GM18517 (cell line): ENCODE data around the gene FOXE3.

Source experiments
- ATAC-seq: cut with Tn5 transposase; IDR thresholded peaks from one replicate; pipeline ENCODE4 v1.9.1; 2021; ENCODE audit warnings: mild to moderate bottlenecking, moderate library complexity; ENCODE audit not compliant: unreplicated experiment

Gene FOXE3

DNA sequence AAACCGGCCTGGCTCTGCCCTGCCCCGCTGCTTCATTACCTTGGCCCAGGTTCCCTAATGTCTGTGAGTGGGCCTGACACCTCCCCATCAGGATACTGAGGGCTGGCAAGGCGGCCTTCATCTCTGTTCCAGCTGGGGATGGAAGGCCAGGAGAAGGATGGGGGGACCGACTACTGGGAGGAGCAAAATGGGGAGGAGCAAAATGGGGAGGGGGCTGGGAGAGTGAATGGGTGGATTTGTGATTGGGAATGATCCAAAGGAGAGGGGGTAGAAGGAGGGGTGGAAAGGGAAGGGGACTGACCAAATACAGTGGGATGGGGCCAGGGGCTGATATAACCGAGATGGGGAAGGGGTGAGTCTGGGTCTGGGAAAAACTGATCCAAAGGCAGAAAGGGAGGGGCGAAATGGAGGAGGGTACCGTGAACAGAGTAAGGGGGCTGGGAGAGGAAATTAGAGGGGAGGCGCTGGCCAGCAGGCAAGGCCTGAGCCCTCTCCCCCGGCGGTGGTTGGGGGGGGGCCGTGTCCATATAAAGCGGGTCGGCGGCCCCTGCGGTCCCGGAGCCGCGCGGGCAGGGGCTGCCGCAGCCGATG lies at the start of gene FOXE3:
Gene FOXE3, plus strand, starts transcription at position 558 of the 591 bp plus-strand sequence. Its CDS starts 31 bp downstream, at position 589.
- no peak for ATAC-seq

DNA sequence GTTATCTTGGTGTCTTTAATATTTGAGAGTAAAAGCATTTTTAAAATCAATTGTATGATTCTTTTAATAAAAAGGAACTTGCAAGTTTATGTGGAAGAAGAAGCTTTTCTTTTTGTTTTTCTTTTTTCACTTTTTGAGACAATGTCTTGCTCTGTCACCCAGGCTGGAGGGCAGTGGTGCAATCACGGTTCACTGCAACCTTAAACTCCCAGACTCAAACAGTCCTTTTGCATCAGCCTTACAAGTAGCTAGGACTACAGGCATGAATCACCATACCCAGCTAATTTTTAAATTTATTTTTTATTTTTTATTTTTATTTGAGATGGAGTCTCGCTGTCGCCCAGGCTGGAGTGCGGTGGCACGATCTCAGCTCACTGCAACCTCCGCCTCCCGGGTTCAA lies 48.4 kb upstream of the FOXE3 start:
- no peak for ATAC-seq

DNA sequence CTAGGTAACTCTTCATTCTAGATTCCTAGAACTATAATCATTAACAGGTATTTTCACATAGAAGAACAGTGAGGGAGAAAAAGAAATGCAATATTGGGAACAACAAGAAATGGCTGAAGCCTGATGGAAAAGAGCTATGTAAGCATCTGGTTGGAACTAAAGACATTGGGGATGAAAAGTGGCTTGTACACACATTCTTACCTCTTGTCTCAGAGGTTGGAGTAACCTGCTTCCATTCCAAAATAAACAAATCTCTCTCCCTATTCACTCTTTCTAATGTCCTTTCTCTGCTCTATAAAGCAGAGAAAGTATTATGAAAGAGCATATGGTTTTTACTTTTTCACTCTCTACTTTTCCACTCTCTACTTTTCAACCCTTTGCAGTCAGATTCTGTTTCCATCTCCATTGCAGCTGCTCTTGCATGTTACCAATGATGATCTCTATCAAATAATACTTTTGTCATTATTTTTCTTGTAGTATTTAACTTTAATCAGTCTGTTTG lies 45.0 kb upstream of the FOXE3 start:
- no peak for ATAC-seq

DNA sequence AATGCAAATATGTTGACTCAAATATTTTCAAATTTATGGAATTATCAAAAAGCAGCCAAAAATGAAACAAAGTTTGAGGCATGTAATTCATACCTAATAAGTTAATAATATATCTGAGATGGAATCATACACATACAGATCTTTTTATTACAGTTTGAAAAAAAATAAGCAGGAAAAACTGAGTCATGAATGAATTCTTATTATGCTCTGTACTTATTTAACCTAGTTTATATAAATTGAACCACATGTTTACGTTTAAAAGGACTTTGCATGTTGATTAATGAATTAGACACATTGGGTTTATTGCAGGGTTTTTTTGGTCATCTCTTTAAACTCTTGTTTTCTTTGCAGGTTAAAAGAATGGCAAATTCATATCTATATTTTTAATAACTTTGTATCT lies 41.6 kb upstream of the FOXE3 start:
- ATAC-seq, result no peak

DNA sequence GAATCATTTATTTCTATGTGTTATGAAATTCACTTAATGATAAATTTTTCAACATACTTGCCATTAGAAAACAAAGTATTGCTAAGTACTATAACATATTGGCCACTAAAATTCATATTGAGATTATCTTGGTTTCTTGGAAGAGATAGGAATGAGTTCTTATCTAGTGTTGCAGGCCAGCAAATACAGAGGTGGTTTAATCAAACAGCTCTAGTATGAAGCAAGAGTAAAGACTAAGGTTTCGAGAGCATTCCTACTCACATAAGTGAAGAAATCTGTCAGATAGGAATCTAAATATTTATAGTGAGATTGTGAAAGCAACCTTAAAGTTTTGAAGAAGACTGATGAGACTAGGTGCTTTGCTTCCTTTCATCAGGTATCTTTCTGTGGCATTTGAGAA lies 37.9 kb upstream of the FOXE3 start:
- no peak for ATAC-seq

DNA sequence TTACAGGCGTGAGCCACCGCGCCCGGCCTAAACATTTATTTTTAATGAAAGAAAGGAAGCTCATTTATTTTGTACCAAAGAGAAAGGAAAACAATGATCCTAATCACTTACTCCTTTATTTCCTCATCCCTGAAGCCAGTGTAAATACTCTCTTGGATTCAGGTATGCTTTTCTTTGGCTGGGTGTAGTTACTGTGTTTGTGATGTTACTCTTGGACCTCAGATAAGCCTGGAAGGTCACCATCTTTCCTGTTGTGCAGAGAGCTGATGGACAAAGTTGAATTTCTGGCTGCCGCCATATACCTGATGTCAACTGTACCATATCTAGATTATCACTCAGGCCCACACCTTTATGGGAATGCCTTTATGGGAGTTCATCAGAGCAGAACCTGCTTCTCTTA lies 35.4 kb upstream of the FOXE3 start:
- no peak for ATAC-seq

DNA sequence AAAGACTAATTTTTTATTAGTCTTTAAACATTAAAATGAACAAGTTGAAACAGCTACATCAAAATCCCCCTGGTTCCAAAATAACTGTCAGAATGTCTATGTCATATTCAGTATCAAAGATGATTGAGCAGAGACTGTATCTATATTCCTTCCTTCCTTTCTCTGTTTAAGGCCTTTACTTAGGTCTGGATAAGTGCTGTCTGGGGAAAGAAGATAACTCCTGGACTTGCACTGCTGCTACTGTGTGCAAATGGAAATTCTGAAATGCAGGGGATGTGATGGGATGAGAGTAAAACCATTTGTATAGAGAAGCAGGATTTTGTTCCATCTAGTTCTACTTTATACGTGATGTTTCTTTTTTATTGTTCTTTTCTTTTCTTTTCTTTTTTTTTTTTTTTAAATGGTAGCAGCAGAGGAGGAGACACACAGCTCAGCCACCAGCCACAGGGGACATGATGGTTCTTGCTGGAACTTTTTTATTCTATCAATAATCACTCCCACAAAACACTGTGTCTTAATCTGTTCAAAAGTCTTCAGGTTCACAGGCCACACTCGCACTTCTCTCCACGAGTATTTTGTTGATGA lies 33.6 kb upstream of the FOXE3 start:
- no peak for ATAC-seq

DNA sequence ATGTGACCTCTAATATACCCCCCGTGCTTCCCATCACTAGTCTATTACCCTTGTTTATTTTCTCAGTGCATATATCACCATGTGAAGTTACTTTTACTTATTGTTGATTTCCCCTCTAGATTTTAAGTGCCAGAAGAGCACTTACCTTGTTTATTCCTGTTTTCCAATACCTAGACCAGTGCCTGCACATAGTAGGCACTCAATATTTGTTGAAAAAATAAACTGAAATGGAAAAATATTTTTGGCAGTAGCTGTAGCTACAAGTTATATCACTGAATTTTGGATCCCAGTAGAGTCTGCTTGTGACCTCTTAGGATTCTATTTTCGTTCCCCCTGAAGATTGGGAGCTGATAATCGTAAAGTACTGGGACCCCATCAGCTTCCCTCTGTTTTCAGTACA lies 32.0 kb upstream of the FOXE3 start:
- ATAC-seq, result no peak

DNA sequence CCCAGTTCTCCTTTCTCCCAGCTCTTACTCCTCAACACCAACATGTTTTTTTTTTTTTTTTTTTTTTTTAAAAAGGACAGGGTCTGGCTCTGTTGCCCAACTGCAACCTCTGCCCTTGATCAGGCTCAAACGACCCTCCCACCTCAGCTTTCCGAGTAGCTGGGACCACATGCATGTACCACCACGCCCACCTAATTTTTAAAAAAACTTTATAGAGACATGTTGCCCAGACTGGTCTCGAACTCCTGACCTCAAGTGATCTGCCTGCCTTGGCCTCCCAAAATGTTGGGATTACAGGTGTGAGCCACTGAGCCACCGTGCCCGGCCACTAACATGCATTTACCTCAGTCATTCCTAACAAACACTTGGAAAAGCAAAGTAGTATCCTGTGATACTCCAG lies 31.1 kb upstream of the FOXE3 start:
- no peak for ATAC-seq

DNA sequence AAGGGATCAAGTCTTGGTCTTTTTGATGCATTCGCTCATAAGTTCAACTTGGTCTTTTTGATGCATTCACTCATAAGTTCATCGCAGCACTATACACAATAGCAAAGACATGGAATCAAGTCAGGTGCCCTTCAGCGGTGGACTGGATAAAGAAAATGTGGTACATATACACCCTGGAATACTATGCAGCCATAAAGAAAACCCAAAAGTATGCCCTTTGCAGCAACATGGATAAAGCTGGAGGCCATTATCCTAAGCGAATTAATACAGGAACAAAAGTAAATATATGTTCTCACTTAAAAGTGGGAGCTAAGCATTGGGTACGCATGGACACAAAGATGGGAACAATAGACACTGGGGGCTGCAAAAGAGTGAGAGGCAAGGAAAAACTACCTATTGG lies 29.8 kb upstream of the FOXE3 start:
- ATAC-seq, result no peak

DNA sequence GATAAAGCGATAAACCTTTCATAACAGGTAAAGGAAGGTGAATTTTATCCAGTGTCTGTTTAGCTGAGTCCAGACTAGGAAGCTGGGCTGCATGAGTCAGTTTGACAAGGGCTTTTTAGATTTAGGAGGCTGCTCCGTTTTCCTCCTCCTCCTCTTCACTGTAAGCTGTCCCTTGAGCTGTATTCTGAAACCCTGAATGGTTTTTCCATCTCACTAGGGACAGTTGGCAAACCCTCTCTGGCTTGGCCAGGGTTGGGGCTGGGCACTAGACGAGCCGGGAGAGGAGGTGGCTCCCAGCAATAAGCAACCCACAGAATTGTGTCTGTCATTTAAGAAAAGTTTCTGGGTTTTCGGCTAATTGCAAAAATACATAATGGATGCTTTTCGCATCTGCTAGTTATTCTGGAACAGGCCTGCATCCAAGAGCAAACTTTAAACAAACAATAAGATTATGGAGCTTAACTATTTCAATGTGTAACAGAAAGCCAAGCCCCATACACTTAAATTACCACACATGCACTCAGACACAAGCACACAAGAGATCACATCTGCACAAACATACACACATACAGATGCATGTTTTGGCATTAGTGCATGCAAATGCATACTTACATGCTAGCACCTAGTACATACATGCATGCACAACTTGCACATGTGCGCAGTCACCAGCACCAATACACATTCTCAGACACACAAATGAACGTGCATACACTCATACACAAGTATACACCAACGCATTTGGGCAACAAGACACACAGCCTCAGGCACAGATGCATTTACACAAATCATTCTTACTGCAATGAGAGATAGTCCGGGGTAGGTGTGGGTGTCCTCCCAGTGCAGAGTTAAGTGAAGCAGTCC lies 27.8 kb upstream of the FOXE3 start:
- ATAC-seq, result no peak

DNA sequence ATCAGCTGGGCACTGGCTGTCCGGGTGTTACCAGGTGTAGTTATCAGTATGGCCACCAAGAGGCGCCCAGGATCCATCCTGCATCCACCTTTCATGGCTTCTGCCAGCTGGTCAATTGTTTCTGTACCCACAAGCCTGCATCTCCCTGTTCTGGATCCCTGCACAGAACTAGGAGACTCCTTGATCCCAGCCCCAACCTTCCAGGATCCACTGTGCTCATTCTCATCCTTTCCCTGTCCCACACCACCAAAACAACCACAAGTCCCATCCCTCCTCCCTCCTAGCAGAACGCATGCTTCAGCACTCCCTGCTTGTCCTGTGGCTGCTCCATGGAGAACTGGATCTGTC lies 27.2 kb upstream of the FOXE3 start:
- peak; percentile 55 for ATAC-seq

DNA sequence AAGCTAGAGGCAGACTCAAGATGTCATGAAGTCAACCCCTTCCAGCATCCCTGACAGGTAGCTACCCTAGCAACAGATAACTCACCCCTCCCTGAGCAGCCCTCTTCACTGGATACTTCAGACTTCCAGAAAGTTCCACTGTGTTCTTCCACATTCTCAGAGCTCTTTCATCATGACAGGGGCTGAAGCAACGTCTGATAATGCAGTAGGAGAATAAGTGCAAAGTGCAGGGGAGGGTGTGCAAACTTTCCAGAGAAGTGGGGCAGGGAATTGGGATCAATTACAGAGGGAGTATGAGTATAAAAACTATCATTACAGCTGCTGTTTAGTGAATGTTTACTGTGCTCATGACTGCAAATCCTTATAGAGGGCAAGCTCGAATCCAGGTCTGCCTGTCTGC lies 26.4 kb upstream of the FOXE3 start:
- ATAC-seq, result no peak

DNA sequence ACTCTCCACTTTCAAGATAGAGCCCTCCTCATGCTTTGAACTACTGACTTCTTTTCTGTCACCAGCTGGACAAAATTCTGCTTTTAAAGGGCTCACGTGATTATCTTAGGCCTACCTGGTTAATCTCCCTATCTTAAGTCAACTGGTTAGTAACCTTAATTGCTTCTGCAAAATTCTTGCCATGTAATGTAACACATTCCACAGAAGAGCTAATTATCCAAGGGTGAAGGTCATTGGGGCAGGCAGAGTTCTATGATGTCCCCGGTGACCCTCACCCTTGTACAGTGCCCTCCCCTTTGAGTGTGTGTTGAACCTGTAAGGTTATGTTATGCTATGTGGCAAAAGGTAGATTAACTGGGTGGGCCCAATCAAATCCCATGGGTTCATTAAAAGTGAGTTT lies 25.2 kb upstream of the FOXE3 start:
- ATAC-seq, result no peak

DNA sequence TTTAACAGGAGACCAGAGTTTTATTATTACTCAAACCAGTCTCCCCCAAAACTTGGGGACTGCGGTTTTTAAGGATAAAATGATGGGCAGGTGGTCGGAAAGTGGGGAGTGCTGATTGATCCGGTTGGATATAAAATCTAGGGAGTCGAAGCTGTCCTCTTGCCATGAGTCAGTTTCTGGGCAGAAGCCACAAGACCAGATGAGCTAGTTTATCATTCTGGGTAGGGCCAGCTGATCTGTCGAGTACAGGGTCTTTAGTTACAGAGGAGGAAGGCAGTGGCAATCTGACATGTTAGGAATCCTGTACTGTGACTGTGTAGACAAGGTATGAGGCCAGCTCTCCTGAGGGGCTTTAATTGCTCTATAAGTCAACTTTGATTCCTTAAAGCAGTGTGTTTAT lies 22.9 kb upstream of the FOXE3 start:
- ATAC-seq, result no peak

DNA sequence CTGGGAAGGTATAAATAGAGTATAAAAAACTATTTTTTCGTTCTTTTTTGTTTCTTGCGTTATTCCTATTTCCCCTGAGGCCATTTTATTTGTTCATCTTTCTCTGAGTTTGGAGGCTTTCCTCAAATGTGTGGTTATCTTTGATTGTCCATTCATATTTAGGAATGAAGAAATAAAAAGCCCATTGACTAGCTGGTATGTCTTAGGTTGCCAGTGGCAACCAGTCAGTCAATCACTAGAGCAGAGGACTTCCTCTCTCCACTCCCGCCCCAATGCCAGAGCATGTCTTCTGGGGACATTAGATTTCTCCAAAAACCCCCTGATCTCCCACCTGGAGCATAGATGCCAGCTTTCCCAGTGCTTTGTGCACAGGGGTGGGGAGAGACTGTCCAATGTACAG lies 20.7 kb upstream of the FOXE3 start:
- ATAC-seq, result no peak

DNA sequence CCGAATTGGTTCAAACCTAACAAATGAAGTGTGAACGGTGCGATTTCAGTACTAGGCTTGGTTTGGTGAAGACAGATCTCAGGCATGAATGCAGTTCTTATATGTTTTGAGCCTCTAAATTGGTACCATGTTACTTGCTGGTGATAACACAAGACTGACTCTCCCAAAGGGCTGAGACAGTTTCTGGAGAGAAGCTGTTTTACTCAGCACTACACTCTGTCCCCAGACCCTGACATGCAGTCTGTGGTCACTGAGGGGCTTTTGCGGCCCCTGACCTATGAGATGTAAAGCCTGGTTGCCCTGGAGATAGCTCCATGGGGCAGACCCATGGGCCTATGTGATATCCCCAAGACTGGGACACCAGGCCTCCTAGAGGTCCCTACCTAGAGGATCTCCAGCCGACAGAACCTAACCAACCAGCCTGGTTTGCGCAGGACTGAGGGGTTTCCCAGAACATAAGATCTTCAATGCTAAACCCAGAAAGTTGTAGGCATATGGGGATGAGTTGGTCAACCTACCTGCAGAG lies 19.4 kb upstream of the FOXE3 start:
- no peak for ATAC-seq

DNA sequence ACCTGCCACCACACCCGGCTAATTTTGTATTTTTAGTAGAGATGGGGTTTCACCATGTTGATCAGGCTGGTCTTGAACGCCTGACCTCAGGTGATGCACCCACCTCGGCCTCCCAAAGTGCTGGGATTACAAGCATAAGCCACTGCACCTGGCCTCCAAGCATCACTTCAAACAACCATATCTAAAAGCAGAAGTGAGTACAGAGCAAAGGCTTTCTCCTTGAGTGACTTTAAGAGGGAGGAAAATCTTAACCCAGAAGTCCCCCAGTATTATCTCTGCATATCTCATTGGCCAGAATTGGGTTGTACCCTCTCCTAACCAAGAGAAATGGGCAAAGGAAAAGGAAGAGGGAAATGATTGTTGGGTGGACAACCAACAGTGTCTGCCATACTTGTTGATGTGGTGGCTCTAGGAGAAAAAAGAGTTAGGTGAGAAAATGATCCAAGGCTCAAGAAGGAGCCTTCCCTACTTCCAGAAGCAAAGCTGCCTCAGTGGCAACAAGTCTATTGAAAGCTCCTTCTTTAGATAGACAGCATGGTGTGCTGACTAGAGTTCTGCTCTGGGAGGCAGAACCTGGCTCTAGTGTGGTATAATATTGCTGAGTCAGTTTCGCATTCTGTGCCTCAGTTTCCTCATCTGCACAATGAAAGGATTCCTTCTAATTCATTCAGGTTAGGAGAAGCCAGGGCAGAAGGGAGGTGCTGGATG lies 16.8 kb upstream of the FOXE3 start:
- ATAC-seq, result no peak

DNA sequence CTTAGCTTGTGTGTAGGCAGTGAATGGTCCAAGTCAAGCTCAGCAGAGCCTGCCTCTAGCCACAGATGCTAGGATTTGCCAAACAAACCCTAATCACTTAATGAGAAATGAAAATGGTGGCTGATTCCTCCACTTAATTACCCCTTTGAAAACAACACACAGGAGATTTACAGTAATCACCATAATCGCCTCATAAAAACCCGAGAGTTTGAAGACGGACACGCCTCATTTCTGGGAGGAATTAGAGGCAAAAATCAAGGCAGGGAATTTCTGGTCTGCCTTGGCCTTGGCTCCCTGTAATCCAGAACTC lies 16.3 kb upstream of the FOXE3 start:
- no peak for ATAC-seq

DNA sequence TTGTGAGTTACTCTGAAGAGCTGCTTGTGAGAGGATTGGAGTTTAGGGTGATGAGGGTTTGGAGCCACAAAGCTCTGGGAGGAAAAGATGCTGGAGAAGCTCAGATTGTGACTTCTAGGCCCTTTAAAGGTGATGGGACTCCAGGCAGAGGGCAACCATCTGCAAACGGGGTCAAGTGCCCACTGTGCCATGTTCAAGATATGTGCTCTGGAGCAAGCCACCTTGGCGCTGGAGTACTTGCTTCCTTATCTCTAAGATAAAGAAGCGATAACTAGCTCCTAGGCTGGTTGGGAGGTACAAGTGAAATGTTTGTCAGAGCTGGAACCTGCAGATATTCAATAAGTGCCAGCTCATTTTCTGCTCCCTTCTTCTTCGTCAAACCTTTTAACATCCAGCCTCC lies 14.3 kb upstream of the FOXE3 start:
- no peak for ATAC-seq

DNA sequence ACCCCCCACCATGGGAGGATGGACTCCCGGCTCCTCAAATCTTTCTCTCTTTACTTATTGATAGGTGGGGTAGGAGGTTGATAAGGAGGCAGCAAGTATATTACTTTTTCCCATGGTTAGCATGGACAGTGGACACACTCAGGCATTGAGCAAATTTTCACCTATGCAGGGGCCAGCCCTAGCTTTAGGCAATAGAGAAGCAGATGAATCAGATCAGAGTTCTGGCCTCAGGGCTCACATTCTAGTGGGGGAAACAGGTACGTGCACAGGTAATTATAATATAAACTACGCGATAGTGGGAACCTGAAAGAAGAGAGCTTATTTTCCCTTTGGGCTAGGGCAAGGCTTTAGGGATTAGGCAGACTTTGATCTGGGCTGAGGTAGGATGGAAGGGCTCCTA lies 13.5 kb upstream of the FOXE3 start:
- no peak for ATAC-seq
